HG03460 (cell line): ENCODE measurements around the gene NTRK2.

Experiments
- ATAC-seq: cut with Tn5 transposase; IDR thresholded peaks from one replicate; pipeline ENCODE4 v1.9.1; 2021; ENCODE audit not compliant: unreplicated experiment

The NTRK2 gene

GRCh38 chr9:84845956-84846900 is 176.7 kb downstream of the NTRK2 start:
- no peak for ATAC-seq

- no peak for ATAC-seq
These were observed 177.4 kb downstream of the NTRK2 start for GRCh38 chr9:84846906-84847305.

- ATAC-seq = no peak
These were observed 179.5 kb downstream of the NTRK2 start for GRCh38 chr9:84849049-84849448.

GRCh38 chr9:84850830-84851392 is 181.4 kb downstream of the NTRK2 start:
- no peak for ATAC-seq

GRCh38 chr9:84851935-84852585 is 182.5 kb downstream of the NTRK2 start:
- no peak for ATAC-seq

- no peak for ATAC-seq
These were observed 183.2 kb downstream of the NTRK2 start for GRCh38 chr9:84852617-84853301.

GRCh38 chr9:84856181-84856632 is 186.7 kb downstream of the NTRK2 start:
- no peak for ATAC-seq

GRCh38 chr9:84857211-84857610 is 187.7 kb downstream of the NTRK2 start:
- ATAC-seq = no peak

GRCh38 chr9:84858364-84858763 is 188.8 kb downstream of the NTRK2 start:
- ATAC-seq = no peak

- no peak for ATAC-seq
These were observed 191.0 kb downstream of the NTRK2 start for GRCh38 chr9:84860249-84861115.

GRCh38 chr9:84861455-84861854 is 191.9 kb downstream of the NTRK2 start:
- no peak for ATAC-seq

GRCh38 chr9:84862308-84862707 is 192.8 kb downstream of the NTRK2 start:
- ATAC-seq = no peak

- no peak for ATAC-seq
These were observed 193.3 kb downstream of the NTRK2 start for GRCh38 chr9:84862810-84863287.

GRCh38 chr9:84863372-84863771 is 193.8 kb downstream of the NTRK2 start:
- ATAC-seq = no peak

GRCh38 chr9:84866396-84867175 is 197.1 kb downstream of the NTRK2 start:
- no peak for ATAC-seq

- no peak for ATAC-seq
These were observed 197.7 kb downstream of the NTRK2 start for GRCh38 chr9:84867186-84867585.

GRCh38 chr9:84869091-84869490 is 199.6 kb downstream of the NTRK2 start:
- ATAC-seq = no peak

- no peak for ATAC-seq
These were observed 202.5 kb downstream of the NTRK2 start for GRCh38 chr9:84871983-84872382.

GRCh38 chr9:84874022-84874421 is 204.5 kb downstream of the NTRK2 start:
- no peak for ATAC-seq
